Globus pallidus (tissue), 1 donor: Measurements from ENCODE around the gene VEPH1.

Experiments
- DNase-seq: peaks from one replicate; pipeline ENCODE4 v3.0.0-alpha.2; 2015; ENCODE audit warnings: low spot score

Gene VEPH1

GRCh38 chr3:157502916-157503595 is at the start of gene VEPH1:
Gene VEPH1 (minus strand): TSS chr3:157503416. CDS start chr3:157495349, 8,067 bp downstream.
- no peak for DNase-seq

DNA sequence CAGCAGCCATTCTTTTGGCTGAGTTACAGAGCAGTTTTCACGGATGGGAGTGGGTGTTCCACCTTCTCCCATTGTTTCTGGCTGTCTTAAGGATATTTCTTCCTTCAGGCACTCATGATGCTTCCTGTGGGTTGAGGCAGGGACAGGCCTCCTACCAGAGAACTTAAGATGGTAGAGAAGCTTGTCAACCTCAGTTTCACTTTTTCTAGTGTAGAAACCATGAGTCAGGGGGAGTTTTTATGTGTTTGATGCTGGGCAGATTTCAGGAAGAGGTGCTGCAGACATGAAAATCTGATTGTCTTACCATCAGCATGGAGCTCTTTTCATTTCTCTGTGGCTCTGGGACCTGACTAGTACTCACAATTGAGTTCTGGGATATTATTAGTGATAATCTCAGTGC is 48.7 kb upstream of the VEPH1 start:
- DNase-seq: no peak

DNA sequence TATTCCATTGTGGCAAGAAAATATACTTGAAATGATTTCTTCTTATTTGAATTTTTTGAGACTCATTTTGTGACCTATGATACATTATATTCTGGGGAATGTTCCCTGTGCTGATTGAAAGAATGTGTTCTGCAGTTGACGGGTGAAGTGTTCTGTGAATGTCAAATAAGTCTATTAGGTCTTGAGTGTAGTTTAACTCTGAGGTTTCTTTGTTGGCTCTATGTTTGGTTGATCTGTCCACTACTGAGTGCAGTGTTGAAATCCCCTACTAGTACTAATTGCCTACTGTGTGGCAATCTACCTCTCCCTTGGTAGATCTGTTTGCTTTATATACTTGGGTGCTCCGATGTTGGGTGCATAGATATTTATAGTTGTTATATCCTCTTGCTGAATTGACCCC is 46.3 kb upstream of the VEPH1 start:
- DNase-seq: no peak

DNA sequence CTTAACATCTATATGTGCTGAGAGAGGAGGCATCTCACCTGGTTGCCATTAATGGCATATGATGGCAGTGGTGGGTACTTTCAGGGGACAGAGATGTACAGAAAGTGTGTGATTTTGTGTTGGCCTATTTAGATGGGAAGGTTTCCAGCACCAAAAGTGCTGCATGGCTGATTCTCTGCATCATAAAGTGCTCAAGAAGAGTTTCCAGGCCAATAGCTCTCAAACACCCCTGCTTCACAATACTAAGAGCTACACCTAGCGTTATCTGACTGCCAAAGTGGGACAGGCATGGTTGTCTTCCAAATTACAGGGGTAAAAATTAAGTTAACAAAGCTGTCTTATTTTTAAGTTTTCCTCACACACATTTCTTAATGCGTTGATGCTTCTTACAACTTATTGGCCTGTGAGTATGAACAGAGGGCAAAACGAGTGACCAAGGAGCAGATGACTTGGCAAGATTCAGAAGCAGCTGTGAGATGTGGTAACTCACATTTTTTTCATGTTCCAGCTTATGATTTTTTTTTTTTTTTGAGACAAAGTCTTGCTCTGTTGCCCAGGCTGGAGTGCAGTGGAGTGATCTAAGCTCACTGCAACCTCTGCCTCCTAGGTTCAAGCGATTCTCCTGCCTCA is 41.4 kb upstream of the VEPH1 start:
- DNase-seq: no peak

GRCh38 chr3:157543501-157544035 is 40.4 kb upstream of the VEPH1 start:
- DNase-seq: no peak

DNA sequence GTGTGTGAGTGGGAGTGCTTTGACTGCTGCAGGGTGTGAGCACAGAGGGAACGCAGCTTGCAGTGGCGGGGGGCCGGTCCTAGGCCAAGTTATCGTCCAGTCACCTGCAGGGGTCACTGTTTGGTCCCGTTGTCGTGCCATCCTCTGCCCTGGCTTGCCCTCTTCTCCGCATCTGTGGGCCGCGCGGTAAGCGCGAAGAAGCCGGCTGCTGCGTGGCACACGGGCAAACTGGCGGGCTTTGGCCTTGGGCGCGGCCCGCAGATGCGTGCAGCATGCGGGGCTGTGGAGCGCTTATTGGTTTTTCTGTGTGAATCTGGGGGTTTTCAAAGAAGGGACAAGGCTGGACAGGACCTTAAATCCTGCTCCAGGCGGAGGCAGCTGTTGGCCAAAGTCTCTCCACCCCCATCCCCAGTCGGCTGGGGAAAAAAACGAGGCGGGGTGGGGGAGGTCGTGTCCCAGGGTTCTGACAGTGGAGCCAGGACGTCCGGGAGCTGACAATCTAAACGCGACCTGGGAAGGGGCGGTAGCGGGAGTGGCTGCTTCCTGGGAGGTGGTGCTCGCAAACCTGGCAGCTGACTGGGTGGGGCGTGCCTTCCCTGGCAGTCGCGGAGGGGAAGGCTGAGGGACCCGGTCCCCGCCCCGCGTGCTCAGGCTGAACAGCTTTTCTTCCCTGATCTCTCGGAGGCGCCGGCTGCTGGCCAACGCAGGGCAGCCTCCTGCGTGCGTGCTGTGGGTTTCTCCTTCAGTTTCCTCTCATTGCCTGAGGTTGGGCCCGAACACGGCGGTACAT is 39.7 kb upstream of the VEPH1 start:
- no peak for DNase-seq

DNA sequence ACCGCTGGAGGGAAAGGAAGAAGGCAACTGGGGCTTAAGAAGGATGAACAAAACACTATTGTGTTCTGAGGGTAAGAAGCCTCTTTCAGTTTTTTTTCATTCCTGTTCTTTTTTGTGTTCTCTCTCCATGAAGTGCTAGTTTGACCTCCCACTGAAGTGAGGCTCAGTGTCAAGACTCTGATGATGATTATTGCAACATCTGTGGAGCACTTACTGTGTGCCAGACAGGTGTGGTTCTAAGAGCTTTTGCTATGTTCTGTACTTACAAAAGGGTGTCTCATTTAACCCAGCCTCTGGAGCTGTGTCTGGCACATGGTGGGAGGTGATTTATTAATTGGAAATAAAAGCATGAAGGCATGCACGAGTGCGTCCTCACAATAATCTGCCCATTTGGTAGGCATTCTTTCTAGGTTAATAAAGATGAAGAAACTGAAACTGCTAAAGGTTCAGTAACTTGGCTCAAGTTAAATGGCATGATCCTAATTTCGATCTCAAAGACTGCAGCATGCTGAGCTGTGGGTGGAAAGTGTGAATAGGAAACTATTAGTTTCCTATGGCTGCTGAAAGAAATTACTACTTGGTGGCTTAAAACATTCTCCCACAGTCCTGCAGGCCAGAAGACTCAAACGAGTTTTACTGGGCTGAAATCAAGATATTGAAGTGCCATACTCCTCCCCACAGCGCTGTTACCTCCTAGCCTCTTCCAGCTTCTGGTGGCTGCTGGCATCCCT is 38.5 kb upstream of the VEPH1 start:
- no peak for DNase-seq

GRCh38 chr3:157540656-157541055 is 37.4 kb upstream of the VEPH1 start:
- no peak for DNase-seq

- no peak for DNase-seq
These were observed 32.5 kb upstream of the VEPH1 start for GRCh38 chr3:157535667-157536066.

- DNase-seq: no peak
These were observed 31.5 kb upstream of the VEPH1 start for GRCh38 chr3:157534725-157535161.

- no peak for DNase-seq
These were observed 30.3 kb upstream of the VEPH1 start for GRCh38 chr3:157533298-157534070.

- peak; percentile 66 for DNase-seq
These were observed 29.5 kb upstream of the VEPH1 start for GRCh38 chr3:157532529-157533297.

DNA sequence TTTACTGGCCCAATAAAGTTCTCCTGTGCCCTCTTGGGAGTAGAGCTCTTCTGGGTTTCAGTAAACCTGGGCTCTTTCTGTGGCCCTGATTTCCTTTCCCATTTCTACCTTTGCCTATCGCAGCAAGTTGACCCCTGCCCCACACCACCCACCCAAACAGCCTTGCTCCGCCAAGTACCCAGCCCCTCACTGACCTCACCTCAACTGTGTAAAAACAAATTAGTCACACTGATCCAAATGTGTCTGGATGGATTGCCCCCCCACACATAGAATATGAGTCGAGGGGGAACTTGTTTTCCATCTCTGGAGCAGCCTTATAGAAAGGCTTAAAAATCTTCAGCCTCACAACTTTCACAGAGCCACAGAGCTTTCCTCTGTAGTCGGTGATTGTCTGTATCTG is 28.6 kb upstream of the VEPH1 start:
- DNase-seq: no peak

DNA sequence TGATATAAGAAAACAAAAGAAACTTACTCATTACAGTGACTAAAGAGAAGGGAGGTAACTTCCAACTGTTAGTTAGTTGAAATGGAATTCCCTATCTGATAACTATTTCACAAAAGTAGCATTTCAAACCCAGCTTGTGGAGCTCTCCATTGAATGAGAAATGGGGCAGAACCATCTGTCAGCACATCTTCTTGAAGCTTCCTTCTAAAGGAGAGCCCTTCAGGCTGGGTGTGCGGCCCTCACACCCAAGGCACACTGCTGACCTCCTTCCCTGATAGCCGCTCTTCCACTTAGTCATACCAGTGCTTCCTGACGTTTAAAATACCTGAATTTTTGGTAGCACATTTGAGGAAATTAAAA is 28.1 kb upstream of the VEPH1 start:
- DNase-seq: no peak

DNA sequence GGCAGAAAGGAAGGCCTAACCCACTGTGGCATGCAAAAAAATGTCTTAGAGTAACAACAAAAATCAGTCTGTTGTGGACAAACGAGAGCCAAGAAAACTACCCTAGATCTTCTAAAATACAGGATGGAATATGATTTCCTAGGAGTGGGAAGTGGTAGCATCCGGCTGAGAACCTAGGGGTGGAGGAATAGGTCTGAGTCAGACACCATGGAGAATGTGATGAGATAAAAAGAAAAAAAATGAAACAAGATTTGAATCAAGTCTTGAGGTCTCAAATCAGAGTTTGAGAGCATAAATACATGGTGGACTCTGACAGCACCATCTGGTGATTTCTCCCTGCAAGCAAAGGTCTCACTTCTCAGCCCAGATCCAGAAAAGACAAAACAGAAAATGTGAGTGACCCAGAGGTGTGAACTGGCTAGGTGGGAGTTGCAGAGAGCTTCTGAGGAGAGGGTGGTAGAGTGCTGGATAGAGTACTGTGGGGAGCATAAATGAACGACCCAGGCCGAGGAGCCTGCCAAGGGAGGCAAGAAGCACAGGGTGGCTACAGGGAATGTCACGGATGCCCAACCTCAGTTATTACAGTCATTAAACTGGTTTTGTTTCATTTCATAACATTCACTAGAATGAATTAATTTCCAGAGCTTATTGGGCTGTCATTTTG is 27.6 kb upstream of the VEPH1 start:
- DNase-seq: no peak

DNA sequence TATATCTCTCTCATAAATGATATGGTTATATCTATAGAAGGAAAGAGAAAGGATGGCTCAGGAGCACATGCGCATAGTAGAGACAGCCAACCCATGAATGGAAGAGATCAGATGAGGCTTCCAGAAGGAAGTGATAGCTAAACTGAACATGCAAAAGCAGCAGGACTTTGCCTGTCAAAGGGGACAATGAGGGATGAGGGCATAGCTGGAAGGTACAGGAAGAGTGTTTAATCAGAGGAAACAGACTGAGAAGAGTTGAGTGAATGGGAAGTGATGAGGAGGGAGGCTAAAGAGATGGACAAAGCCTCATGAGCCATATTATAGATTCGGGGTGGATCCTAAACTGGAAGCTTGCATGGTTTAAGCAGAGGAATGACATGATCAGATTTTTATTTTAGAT is 26.5 kb upstream of the VEPH1 start:
- no peak for DNase-seq

GRCh38 chr3:157529085-157529484 is 25.9 kb upstream of the VEPH1 start:
- DNase-seq: no peak

DNA sequence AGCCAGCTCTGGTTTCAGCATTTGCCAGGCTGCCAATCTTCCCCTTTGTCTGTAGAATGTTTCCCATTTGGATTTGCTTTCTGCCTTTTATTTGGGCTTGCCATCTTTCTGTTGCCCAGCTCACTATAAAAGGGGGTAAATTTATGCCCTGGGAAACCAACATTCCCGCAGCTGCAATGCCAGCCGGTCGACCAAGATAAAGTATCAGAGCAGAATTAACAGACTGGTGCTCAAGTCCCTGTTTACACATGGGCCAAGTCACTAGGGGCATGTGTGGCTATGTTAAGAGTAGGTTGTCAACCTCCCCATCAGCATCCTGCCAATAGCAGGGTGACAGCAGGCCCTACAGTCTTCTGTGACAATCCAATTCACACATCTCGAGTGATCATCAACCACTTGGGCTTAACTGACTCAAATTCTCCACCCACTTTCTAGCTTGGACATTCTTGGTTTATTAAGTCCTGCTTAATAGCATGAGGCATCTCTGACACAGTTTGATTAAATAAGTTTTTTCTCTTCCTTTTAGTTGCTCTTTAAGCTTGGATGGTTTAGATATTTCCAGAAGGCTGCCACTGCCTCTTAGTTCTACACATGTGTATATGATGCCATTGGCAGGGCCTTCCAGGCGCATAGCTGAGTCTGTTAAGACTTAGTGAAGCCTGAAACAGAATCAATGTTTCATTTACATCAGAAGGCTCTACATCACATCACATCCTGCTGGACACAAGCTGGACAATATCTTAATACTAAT is 24.1 kb upstream of the VEPH1 start:
- DNase-seq: no peak

DNA sequence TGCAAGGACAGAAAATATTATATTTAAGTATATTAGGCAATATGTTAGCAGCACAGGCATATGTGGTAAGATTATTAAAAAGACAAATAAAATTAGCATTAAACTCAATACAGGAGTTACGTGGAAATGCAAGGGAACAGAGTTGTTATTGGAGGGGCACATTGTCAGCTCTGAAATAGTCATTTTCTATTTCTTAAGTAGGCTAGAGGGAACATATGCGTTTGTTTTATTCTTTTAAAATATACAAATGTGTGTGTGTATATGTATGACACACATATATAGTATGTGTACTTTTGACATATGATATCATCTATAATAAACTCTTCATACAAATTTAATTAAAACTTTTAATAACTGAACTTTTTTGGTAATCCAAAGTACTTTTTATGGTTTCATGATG is 22.8 kb upstream of the VEPH1 start:
- no peak for DNase-seq
